ENCODE measurements around the gene ATRN.

Gene ATRN

DNA sequence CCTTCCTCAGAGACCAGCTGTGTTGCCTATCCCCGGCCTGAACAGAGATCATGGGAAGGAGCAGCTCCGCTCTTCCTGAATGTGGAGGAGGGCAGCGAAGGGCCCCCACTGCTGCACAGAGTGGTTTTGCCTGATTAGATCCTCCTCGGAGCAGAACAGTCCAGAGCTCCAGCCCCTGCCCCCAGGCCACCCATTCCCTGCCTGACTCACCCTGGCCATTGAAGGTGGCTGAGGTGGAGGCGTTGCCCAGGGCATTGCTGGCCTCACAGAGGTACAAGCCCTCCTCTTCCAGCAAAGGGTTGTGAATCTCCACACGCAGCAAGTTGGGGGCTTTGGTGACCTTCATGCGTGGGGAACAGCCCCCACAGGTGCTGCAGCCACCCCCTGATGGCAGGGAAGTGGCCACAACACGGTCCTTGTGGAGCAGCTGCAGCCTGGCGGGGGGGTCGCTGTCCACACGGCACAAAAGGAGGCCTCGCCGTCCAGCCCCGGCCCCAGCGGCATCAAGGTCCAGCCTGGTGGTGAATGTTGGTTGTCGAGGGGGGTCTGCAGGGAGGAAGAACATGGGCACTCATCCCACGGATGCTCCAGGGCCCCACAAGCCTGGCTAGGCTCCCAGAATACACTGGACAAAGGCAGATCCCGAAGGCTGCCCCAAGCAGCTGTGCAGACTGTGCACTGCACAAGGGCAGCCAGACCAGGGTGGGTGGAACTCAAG, 226.9 kb downstream of the ATRN start:
- TF ChIP-seq, protein P1, sequence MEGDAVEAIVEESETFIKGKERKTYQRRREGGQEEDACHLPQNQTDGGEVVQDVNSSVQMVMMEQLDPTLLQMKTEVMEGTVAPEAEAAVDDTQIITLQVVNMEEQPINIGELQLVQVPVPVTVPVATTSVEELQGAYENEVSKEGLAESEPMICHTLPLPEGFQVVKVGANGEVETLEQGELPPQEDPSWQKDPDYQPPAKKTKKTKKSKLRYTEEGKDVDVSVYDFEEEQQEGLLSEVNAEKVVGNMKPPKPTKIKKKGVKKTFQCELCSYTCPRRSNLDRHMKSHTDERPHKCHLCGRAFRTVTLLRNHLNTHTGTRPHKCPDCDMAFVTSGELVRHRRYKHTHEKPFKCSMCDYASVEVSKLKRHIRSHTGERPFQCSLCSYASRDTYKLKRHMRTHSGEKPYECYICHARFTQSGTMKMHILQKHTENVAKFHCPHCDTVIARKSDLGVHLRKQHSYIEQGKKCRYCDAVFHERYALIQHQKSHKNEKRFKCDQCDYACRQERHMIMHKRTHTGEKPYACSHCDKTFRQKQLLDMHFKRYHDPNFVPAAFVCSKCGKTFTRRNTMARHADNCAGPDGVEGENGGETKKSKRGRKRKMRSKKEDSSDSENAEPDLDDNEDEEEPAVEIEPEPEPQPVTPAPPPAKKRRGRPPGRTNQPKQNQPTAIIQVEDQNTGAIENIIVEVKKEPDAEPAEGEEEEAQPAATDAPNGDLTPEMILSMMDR (IDR thresholded peaks at IDR 0.05; ENCODE audit: insufficient read depth, missing control alignments): no peak
- FAIRE-seq: no peak
- no peak for DNase-seq (ENCODE audit: insufficient read length, low spot score)

DNA sequence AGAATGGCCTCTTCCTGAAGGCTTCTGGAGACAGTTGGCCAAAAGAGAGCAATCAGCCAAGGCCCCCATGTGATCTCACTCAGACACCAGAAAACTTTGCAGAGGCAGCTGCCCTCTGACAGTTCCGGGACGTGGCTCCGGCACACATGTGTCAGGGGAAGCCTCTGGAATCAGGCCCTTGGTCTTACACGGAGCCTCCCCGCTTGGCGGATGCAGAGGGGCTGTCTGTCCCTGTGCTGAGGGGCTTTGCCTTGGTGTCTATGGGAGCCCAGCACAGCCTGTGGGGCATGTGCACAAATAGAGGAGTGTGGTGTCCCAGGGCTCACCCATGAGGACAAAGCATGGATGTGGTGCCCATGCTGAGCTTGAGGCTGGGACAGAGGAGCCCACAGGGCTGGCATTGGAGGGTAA, 227.8 kb downstream of the ATRN start:
- TF ChIP-seq, protein P1 (IDR thresholded peaks at IDR 0.05; ENCODE audit: insufficient read depth, missing control alignments): no peak
- DNase-seq (ENCODE audit: insufficient read length, low spot score) (no peak), FAIRE-seq (no peak)

DNA sequence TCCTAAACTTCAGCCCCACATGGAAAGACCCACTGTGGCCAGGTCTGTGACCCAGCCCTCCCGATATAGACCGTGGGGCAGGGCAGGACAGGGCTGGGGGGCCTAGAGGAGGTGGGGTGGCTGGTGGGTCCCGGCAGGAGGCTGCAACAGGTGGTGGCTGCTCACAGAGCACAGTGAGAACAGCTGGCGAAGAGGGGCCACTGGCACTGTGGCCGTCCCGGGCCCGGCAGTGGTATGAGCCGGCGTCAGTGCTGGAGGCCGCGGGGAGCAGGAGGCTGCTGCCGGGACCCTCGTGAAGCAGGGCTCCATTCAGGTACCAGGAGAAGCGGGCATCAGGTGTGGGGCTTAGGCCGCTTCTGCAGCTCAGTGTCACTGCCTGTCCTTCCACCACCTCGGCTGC, 228.2 kb downstream of the ATRN start:
- TF ChIP-seq, protein P1 (IDR thresholded peaks at IDR 0.05; ENCODE audit: insufficient read depth, missing control alignments): no peak
- no peak for FAIRE-seq
- DNase-seq (ENCODE audit: insufficient read length, low spot score): no peak

Data from D721Med (cell line).